ENCODE data around the gene PCDH15.

The PCDH15 gene

GRCh38 chr10:54108961-54109360 is 692.1 kb downstream of the PCDH15 start:
- no peak for DNase-seq

- no peak for DNase-seq
These were observed 704.1 kb downstream of the PCDH15 start for GRCh38 chr10:54096892-54097291.

GRCh38 chr10:54094321-54094720 is 706.7 kb downstream of the PCDH15 start:
- no peak for DNase-seq

GRCh38 chr10:54091237-54091636 is 709.8 kb downstream of the PCDH15 start:
- DNase-seq, result no peak

DNA sequence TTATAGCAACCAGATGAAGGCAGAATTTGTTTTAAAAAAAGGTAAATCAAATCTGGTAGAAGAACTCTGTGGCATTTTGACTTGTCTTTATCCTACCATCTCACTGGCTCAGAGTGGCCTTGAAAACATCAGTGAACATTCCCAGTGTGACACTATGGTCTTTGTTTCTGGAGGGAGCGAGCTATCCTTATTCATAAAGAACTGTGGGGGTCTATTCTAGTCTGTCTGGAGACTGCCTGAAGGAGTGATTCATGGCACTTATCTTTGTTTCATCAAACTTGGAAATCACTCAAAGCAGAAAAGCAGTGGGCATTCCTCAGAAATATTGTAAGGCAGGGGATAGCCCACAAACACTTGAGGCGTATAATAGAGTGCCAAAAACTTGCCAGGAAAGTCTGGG is 719.1 kb downstream of the PCDH15 start:
- DNase-seq, result no peak

DNA sequence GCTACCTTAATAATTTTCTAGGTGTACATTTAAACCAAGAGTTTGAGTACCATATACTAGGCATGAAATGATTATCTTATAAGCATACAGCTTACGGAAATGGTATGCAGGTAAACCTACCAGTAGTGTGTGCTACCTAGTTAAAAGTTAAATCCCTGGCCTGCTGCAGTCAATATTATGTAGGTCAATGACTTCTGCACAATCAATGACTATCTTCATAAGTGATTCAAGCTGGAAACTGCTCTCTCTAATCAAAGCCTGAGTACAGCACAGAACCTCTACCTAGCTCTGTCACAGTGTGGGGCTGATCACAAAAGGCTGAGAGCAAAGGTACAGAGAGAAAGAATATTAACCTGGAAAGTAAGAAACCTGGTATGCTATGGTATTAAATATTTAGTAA is 733.7 kb downstream of the PCDH15 start:
- DNase-seq, result no peak

- no peak for DNase-seq
These were observed 734.4 kb downstream of the PCDH15 start for GRCh38 chr10:54066646-54067045.

DNA sequence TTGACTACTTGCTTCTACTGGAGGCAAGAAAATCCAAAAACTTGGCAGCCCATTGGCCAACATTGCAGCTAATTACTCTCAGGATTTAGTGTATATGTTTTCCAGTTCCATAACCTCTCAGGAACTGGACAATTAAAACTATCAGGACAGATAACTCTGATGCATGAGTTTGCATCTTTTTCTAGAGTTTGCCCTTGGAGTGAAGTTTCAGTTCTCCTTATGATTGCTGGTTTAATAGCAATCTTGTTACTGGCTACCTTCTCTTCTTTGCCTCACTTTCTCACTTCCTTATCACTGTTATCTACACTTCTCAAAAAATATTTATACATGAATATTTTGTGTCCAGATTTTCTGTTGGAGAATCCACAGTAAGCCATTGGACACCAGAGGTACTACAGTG is 735.9 kb downstream of the PCDH15 start:
- no peak for DNase-seq

- DNase-seq, result no peak
These were observed 736.8 kb downstream of the PCDH15 start for GRCh38 chr10:54064215-54064614.

DNA sequence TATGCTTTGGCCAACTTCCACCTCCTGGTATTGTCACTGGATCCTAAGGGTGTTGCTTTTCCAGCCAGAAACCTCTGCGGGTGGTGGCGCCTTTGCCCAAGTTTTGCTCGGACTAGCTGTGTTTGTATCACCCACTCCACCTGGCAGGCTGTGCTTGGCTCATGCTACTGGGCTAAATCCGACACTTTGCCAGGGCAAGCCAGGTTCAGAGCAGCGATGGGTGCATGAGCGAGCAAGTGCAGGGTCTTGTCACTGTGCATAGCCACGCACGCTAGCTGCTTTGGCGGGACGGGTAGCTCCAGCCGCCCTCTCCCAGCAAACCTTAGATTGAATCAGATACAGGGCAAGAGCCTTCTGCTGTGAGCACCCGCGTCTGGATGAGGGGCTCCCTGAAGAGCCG is 737.5 kb downstream of the PCDH15 start:
- DNase-seq, result no peak

GRCh38 chr10:54060572-54060971 is 740.5 kb downstream of the PCDH15 start:
- DNase-seq, result no peak

GRCh38 chr10:54057357-54057756 is 743.7 kb downstream of the PCDH15 start:
- DNase-seq, result no peak

DNA sequence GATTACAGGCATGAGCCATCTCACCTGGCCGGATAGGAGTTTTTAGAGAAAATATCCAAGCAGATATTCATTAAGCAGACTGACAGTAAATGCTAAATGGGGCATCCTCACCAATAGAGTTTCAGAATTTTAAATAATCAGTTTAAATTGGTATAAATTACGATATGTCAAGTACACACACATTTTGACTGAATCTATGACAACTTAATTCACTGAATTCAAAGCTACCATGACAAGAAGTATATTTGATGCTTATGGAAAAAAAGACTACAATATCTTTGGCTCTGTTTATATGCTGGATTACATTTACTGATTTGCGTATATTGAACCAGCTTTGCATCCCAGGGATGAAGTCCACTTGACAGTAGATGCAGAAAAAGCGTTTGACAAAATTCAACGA is 774.7 kb downstream of the PCDH15 start:
- DNase-seq, result no peak

- no peak for DNase-seq
These were observed 789.9 kb downstream of the PCDH15 start for GRCh38 chr10:54011117-54011516.

DNA sequence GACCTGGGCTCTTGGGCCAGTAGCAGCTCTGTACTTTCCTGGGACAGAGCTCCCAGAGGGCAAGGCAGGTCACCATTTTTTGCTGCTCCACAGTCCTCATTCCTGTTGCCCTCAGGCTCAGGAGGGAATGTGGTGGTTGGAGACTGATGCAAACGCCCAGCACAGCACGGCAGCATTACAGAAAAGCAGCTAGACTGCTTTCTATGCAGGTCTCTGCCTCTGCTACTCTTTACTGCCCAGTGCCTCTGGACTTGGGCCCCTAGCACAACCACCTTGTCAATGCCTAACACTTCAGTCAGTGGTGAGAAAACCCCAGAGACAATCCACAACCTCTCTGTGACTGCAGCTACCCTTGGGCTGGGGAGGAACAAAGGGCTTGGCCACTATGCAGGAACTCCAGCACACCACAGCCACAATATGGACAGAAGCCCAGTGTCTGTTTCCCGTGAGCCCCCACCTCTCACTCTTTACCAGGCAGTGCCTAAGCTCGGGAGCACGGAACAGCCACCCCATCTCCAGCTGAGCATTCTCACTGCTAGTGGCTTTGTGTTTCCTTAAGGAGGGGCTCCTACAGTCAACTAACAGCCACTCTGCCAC is 790.6 kb downstream of the PCDH15 start:
- no peak for DNase-seq

GRCh38 chr10:54009672-54010071 is 791.4 kb downstream of the PCDH15 start:
- DNase-seq, result no peak

- no peak for DNase-seq
These were observed 799.0 kb downstream of the PCDH15 start for GRCh38 chr10:54002077-54002476.

DNA sequence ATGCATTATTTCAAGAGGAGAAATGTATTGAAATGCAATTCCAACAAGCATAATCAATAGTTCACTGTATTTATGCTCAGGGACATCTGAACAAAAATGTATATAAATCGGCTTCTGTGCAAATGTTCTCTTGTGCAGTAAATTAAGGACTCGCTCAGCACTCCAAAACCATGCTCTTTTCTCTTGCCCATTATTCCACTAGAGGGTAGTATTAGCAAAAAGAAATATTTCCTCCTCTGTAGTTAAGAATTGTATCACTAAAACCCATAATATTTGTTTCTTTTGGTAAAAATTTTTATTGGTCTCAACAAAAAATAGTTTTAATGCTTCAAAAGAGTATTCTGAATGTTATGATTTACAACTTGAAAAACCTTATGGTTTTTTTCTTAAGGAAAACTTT is 803.1 kb downstream of the PCDH15 start:
- no peak for DNase-seq

GRCh38 chr10:53990799-53991238 is 810.2 kb downstream of the PCDH15 start:
- no peak for DNase-seq

DNA sequence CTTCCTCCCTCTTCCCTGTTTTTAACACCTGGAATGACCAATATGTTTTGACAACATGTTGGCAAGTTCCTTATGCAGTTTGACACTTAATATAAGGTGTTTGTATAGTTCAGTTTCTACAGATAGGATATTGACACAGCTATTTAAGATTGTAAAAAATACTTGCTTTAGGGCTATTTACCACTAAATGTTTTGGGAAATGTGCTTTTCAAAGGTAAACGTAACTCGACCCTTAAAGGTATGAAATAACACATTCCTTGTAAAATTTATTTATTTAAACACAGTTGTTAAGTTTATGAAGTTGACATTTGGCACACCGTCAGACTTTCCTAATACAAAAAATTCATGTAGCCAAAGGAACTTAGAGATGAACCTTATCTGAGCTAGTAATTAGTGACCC is 817.6 kb downstream of the PCDH15 start:
- DNase-seq, result no peak

DNA sequence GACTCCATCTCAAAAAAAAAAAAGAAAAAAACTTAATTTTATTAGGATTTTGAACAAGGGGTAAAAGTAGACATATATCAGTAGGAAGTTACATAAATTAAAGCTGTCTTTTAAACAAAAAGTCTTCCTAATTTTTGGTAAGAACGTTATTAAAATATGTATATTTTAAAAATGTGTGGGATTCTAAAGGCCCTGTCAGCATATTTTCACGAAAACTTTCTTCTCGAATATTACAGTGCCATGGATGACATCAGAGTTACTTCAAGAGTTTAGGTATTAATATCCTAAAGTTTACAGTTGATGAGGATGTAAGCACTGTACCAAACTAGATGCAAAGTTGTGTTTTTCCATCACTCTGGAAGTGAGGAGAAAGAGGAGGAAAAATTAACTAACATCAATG is 820.8 kb downstream of the PCDH15 start:
- no peak for DNase-seq

- DNase-seq, result no peak
These were observed 822.7 kb downstream of the PCDH15 start for GRCh38 chr10:53978301-53978700.

- no peak for DNase-seq
These were observed 823.8 kb downstream of the PCDH15 start for GRCh38 chr10:53977267-53977666.

- DNase-seq, result no peak
These were observed 843.6 kb downstream of the PCDH15 start for GRCh38 chr10:53957401-53957800.

DNA sequence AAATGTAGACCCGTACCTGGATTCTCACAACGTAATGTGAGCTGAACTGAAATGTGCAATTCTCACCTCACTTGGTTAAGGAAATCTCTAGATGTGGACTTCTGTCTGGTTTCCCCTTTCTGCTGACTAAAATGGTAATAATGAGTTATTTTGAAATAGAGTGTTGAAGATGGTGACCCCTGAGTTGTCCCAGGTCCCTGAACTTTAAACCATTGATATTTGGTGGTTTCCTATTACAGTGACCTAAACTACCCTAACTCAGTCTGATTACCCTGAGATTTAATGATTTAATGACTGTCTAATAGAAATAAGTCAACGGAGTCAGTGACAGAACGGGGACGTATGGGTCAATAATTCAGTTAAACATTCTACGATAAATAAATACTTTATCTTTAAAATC is 845.9 kb downstream of the PCDH15 start:
- DNase-seq, result no peak
